Activated CD4-positive, alpha-beta T cell treated with anti-CD3 and anti-CD28 coated beads, Interleukin-2, amount 50 U/mL, for 16 hours (primary cell): ENCODE results near the gene MORC1.
"Not testable (repeated sequence)": the region's sequence is repeated elsewhere in the genome, so short reads cannot be mapped to it uniquely, and the experiment has no call there.

Experiments used
- DNase-seq: peaks from one replicate; pipeline ENCODE4 v3.0.0-alpha.2; 2020

The MORC1 gene, protein sequence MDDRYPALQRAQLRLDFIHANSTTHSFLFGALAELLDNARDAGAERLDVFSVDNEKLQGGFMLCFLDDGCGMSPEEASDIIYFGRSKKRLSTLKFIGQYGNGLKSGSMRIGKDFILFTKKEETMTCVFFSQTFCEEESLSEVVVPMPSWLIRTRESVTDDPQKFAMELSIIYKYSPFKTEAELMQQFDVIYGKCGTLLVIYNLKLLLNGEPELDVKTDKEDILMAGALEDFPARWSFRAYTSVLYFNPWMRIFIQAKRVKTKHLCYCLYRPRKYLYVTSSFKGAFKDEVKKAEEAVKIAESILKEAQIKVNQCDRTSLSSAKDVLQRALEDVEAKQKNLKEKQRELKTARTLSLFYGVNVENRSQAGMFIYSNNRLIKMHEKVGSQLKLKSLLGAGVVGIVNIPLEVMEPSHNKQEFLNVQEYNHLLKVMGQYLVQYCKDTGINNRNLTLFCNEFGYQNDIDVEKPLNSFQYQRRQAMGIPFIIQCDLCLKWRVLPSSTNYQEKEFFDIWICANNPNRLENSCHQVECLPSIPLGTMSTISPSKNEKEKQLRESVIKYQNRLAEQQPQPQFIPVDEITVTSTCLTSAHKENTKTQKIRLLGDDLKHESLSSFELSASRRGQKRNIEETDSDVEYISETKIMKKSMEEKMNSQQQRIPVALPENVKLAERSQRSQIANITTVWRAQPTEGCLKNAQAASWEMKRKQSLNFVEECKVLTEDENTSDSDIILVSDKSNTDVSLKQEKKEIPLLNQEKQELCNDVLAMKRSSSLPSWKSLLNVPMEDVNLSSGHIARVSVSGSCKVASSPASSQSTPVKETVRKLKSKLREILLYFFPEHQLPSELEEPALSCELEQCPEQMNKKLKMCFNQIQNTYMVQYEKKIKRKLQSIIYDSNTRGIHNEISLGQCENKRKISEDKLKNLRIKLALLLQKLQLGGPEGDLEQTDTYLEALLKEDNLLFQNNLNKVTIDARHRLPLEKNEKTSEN

GRCh38 chr3:109117939-109118338 lies at the start of gene MORC1:
MORC1 (minus strand) TSS chr3:109118134; CDS start chr3:109118059, 75 bp downstream.
- DNase-seq: no peak

DNA sequence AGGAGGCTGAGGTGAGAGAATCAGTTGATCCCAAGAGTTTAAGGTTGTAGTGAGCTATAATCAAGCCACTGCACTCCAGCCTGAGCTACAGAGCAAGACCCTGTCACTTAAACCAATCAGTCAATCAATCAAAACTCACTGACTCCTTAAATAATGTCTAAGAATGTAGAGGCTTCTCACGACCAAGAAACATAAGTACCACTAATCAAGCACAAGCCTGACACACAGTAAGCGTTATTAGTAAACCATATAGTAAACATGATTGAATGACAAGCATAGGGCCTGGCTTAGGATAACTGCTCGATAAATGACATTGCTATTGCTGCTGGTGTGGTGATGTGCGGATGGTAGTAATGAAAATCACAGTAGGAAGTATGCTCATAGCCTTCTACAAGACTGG lies 48.0 kb upstream of the MORC1 start:
- DNase-seq: no peak

DNA sequence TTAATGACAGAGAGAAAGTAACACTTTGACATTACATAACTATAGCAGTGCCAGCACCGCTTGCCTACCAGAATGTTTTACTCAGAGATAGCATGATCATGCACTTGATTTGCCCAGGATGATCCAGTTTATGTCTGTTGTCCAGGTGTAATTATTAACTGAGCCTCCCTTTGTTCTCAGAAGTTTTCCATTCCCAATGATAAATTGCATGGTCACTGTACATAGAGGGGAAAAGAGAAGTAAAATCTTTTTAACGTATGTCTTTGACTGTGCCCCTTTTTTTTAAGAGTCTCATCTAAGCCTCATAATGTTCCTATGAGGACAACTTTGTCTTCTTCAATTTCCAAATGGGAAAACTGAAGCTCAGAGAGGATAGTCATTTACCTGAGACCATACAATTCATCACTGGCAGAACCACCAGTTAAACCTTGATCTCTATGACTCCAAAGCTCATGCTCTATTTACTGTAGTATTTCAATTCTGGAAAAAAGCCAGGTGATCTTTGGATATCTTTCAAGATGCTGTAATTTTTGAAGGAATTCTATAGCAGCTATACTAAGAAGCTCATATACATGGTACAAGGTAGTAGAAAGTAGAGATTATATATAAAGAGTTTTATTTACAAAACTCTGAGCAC lies 43.7 kb upstream of the MORC1 start:
- DNase-seq: no peak

- DNase-seq: no peak
These were observed 37.9 kb upstream of the MORC1 start for GRCh38 chr3:109155828-109156227.

- no peak for DNase-seq
These were observed 37.0 kb upstream of the MORC1 start for GRCh38 chr3:109154979-109155378.

- DNase-seq: no peak
These were observed 34.4 kb upstream of the MORC1 start for GRCh38 chr3:109152320-109152719.

DNA sequence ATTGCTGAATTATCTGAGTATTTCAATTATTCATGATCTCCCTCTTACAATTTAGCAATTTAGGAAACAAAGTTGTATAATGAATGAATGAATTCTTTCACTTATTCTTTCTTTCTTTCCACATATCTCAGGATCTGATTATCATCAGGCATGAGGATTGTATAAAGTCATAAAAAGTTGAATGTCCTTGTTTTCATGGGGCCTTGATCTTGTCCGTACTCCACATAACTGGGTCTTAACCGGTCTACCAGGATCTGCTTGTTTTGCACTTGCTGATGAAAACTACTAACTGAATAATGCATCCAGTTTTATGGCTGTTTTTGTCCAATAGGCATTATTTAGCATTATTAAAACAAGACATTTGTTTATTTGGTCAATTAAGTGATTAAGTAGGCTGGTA lies 31.1 kb upstream of the MORC1 start:
- DNase-seq: no peak

DNA sequence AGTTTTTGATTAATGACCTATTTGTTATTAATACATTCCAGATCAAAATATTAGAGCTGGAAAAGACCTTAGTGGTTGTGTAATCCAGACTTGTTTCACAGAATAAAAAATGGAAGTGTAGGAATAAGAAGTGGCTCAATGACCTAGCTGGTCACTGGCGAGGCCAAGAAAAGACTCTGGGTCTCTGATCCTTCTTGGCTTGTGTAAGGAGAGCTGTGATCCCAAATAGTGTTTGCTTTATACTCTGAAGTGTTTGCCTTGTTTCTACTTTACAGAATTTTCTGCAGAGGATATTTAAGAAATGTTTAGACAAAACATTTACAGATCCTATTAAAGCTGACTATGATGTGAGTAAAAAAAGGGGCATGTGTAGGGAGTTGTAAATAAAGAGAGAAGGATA lies 25.7 kb upstream of the MORC1 start:
- DNase-seq: no peak

GRCh38 chr3:109140318-109140717 lies 22.4 kb upstream of the MORC1 start:
- no peak for DNase-seq

GRCh38 chr3:109137761-109138160 lies 19.8 kb upstream of the MORC1 start:
- DNase-seq: no peak

DNA sequence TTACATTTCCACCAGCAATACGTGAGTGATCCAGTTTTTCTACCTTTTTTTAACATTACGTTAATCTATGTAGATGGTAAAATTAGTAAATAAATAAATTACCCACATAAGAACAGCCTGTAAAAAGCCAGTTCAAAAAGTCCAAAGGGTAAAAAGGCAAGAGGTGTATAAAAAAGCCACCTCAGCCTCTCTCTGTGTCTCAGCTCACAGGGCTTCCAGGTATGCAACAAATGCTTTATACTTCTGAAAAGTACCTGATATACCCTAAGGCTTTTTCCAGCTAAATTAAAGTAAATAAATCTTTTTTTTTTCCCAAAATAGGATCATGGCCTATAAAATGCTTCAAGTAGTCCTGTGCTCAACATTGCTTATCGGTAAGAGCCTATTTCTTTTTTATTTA lies 18.6 kb upstream of the MORC1 start, which contains the start of gene C3orf85:
Gene C3orf85, plus strand, starts transcription at position 197 of the 400 bp plus-strand sequence. Its CDS starts 129 bp downstream, at position 326.
- DNase-seq: no peak

DNA sequence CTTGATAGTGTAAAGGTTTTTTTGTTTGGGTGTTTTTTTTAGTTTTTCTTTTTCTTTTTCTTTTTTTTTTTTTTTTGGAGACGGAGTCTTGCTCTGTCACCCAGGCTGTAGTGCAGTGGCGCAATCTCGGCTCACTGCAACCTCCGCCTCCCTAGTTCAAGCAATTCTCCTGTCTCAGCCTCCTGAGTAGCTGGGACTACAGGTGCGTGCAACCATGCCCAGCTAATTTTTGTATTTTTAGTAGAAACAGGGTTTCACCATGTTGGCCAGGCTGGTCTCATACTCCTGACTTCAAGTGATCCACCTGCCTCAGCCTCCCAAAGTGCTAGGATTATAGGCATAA lies 15.5 kb upstream of the MORC1 start:
- not testable (repeated sequence) for DNase-seq

- no peak for DNase-seq
These were observed 15.0 kb upstream of the MORC1 start for GRCh38 chr3:109132801-109133473.

DNA sequence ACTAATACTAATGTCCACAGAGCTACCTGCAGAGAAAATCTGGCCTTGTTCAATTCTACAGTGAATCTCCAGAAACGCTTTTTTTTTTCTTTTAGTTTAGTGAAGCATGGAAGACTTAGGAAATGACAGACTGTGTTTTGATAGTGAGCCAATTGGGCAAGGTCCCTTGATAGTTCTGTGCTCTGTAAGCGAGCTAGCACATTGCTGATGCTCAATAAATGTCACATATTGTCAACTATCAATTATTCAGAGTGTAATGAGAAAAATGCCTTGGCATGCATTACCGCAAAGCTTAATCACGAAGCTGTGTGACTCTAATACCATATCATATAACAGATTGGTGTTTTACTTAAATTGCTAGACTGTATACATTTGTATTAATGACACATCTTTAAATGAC lies 13.3 kb upstream of the MORC1 start:
- no peak for DNase-seq

DNA sequence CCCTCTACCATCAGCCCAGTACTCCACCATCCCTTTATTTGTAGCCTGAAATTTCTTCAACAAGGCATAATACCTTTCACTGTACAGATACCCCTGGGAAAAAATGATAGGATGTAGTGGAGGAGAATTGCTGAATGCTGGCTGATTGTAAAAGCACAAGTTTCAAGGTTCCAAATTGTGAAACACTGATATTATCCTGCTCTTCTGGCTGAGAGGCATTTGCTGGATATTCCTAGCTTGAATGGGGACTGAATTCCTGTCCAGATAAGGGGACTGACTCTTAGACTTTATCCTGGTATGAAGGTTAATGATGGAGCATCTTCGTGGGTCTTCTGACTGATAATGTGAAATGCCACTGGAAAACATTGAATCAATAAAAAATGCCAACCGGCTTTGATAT lies 9.6 kb upstream of the MORC1 start:
- no peak for DNase-seq

DNA sequence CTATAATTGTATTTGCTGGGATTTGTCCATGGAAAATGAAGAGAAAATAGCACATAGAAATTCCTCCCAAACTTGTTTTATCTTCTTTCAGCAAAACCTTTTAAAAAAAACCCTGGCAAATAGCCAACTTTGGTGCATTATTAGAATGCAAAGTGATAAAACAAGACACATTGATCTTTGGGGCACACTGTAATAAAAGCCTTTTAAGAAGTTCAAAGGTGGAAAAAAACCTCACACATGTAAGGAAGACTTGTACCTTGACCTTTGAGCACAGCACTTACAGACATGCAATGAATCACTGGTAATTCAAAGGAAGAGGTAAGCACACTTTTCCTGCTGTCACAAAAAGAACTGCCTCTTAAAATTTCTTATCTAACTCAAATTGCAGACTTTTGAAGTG lies 8.0 kb upstream of the MORC1 start:
- no peak for DNase-seq

DNA sequence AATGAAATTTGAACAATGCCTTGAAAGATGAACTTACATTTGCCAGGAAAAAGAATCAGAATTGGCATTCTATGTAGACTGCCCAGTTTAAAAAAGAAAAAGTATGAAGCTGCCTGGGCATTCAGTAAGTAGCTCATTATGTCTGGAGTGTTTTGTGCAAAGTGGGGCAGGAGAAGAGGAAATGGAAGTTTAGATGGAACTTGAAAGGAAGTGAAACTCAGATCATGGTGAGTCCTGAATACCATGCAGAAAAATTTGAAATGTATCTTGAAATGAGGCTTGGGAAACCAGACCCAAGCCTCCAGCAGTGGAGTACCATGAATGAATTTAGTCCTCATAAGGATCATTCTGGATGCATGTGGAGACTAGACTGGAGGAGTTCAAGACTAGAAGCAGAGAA lies 4.8 kb upstream of the MORC1 start:
- DNase-seq: no peak

GRCh38 chr3:109118584-109118983 lies 650 bp upstream of the MORC1 start:
- DNase-seq: no peak

GRCh38 chr3:109116031-109116430 lies 1.9 kb downstream of the MORC1 start:
- no peak for DNase-seq

- no peak for DNase-seq
These were observed 2.5 kb downstream of the MORC1 start for GRCh38 chr3:109115451-109115850.

DNA sequence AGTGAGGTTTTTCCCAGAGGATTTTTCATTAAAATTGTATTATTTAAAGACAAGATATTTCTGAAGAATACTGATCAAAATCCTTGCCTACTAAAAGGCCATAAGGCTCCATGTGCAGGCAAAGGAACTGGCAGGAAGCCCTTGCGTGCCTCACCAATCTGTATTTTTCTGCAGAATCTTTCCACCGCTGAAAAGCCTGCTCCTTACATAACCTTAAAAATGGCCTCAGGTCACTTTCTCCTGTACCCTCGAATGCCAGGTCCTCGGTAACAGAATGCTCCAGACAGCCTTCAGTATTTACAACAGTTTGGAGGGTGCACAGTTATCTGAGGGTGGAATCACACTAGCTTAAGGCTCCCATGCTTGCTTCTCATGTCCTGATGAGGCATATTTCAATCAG lies 3.2 kb downstream of the MORC1 start:
- no peak for DNase-seq

- DNase-seq: no peak
These were observed 4.8 kb downstream of the MORC1 start for GRCh38 chr3:109112946-109113760.
